KOPT-K1 (cell line): Measurements from ENCODE around the gene KCNN3.

Experiments used
- H3K27ac ChIP-seq: fragments of 200-600 bp; sonication (generic); 2 replicates; pipeline ENCODE4 v1.5.1; 2016; ENCODE audit warnings: antibody characterized with exemption, mild to moderate bottlenecking, low read depth, low read length; ENCODE audit not compliant: poor library complexity, severe bottlenecking
- H3K36me3 ChIP-seq: fragments of 200-600 bp; sonication (generic); 2 replicates; pipeline ENCODE4 v1.5.1; 2017; ENCODE audit warnings: antibody characterized with exemption, mild to moderate bottlenecking, low read length, moderate library complexity; ENCODE audit not compliant: insufficient read depth
- H3K9me3 ChIP-seq: fragments of 200-600 bp; sonication (generic); 2 replicates; pipeline ENCODE4 v1.5.1; 2017; ENCODE audit warnings: antibody characterized with exemption, low read length, mild to moderate bottlenecking; ENCODE audit not compliant: insufficient read depth, poor library complexity, severe bottlenecking

KCNN3 gene

GRCh38 chr1:154714638-154715037, 155.4 kb downstream of the KCNN3 start:
- Histone ChIP-seq H3K9me3 (no peaks in the 10 kb centered on the region), H3K36me3 (no peaks in the 10 kb centered on the region), H3K27ac (no peak overlapping the region)

DNA sequence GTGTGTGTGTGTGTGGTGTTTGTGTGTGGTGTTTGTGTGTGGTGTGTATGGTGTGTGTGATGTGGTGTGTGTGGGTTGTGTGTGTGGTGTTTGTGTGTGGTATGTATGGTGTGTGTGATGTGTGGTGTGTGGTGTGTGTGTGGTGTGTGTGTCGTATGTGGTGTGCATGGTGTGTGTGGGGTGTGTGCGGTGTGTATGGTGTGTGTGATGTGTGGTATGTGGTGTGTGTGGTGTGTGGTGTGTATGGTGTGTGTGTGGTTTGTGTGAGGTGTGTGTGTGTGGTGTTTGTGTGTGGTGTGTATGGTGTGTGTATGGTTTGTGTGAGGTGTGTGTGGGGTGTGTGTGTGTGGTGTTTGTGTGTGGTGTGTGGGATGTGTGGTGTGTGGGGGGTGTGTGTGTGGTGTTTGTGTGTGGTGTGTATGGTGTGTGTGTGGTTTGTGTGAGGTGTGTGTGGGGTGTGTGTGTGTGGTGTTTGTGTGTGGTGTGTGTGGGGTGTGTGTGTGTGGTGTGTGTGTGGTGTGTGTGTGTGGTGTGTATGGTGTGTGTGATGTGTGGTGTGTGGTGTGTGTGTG, 155.9 kb downstream of the KCNN3 start:
- H3K9me3 ChIP-seq = no peaks in the 10 kb centered on the region
- no peaks in the 10 kb centered on the region for H3K36me3 ChIP-seq
- H3K27ac ChIP-seq = no peak overlapping the region

DNA sequence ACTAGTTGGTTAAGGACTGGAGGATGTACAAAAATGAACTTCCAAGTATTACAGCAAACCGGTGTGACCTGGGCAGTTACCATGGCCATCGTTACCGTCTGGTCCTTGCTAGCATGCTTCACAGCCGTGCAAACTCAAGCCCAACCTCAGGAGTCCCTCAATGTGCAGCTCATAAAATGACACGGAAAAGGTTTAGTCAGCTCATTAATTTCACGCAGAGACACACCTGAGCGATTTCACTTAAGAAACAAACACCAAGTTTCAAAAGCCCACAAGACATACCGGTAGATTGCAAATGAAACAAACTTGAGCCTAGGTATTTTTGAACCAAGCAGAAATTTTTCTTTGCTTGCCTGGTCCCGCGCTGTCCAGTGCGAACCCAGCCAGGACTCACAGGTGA, 157.1 kb downstream of the KCNN3 start:
- no peaks in the 10 kb centered on the region for H3K9me3 ChIP-seq

GRCh38 chr1:154712166-154712810, 157.8 kb downstream of the KCNN3 start:
- H3K36me3 ChIP-seq = no peaks in the 10 kb centered on the region
- no peaks in the 10 kb centered on the region for H3K9me3 ChIP-seq
- H3K27ac ChIP-seq = no peak overlapping the region

More for the DNA sequence above, 157.1 kb downstream of the KCNN3 start:
- Histone ChIP-seq H3K27ac (no peak overlapping the region), H3K36me3 (no peaks in the 10 kb centered on the region)

GRCh38 chr1:154711416-154711815, 158.7 kb downstream of the KCNN3 start:
- no peaks in the 10 kb centered on the region for H3K9me3 ChIP-seq
- H3K36me3 ChIP-seq = no peaks in the 10 kb centered on the region
- no peak overlapping the region for H3K27ac ChIP-seq

- Histone ChIP-seq H3K27ac (no peak overlapping the region), H3K9me3 (no peaks in the 10 kb centered on the region), H3K36me3 (no peaks in the 10 kb centered on the region)
These were observed 160.0 kb downstream of the KCNN3 start for GRCh38 chr1:154710106-154710505.

DNA sequence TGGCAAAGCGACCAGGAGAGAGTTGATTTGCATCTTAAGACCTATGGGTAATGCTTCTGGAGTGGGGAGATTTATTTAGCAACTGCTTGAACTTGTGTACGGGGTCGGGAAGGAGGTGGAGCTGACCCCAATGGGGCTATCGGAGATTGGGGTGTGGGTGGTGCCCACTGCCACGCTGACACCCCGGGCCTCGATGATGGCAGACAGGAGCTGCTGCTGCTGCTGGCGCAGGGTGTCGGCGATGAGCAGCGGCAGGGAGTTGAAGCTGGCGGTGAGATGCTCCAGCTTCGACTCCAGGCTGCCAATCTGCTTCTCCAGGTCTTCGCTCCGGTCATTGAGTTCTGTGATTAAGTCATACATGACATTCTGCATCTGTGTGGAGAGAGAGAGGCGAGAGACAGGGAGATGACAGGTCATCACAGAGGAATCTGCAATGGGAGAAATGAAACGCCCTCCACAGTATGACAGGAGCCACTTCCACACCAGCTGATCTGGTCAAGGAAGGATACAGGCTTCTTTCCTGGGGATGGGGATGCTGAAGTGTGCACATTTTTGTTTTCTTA, 162.1 kb downstream of the KCNN3 start:
- Histone ChIP-seq H3K27ac (no peak overlapping the region), H3K9me3 (no peaks in the 10 kb centered on the region), H3K36me3 (no peaks in the 10 kb centered on the region)

DNA sequence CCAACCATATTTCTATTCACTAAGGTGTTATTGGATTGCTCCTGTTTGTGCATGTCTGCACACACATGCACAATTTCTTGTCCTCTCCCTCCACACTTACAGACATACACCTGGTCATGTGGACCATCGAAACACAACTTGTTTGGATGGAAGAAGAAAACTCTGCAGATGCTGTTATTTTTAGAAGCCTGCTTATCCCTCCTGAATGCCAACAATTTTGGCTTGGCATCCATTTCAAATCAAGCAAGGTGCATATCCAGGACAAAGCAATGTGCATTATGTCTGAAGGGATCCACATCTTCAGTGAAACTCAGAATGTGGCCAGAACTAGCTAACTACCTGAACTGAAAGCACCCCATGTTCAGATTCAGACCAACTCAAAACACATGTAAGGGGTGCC, 163.2 kb downstream of the KCNN3 start:
- Histone ChIP-seq H3K36me3 (no peaks in the 10 kb centered on the region), H3K9me3 (no peaks in the 10 kb centered on the region), H3K27ac (no peak overlapping the region)

GRCh38 chr1:154705544-154705943, 164.5 kb downstream of the KCNN3 start:
- Histone ChIP-seq H3K36me3 (no peaks in the 10 kb centered on the region), H3K27ac (no peak overlapping the region), H3K9me3 (no peaks in the 10 kb centered on the region)

DNA sequence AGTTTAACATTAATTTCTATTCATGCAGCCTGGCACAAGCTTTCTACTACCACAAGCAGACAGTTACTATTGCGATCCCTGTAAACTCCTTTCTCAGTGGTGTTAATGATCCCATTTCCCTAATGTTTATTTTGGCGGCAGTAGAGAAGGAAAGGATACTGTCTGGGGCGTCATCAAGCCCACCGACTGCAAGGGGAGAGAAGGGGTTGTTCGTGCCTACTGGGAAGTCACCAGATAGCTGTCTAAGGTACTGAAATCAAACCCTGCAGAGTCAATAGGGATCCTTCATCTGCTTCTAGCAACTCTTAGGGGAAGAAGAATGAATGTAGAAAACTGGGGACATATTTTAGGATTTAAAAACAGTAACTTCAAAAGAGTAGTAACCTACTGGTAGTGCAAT, 166.9 kb downstream of the KCNN3 start:
- Histone ChIP-seq H3K9me3 (no peaks in the 10 kb centered on the region), H3K27ac (no peak overlapping the region), H3K36me3 (no peaks in the 10 kb centered on the region)

- no peaks in the 10 kb centered on the region for H3K9me3 ChIP-seq
- no peak overlapping the region for H3K27ac ChIP-seq
- H3K36me3 ChIP-seq = no peaks in the 10 kb centered on the region
These were observed 171.6 kb downstream of the KCNN3 start for GRCh38 chr1:154698320-154699096.

DNA sequence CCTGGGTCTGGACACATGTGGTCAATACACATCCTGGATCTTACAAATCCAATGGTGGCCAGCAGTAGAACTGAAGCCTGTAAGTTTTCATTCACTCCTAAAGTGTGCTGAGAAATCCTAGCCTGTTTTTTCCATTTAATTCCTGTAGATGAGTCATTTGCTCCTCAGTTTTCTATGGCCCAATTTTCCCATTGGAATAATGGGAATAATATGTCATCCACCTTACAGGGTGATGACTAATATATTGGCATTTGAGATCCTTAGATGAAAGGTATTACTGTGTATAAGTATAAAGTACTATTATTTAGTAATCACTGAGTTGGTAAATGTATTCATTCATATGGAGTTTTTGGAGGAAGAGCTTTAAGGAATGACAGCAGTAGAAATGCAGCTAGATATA, 172.4 kb downstream of the KCNN3 start:
- no peaks in the 10 kb centered on the region for H3K36me3 ChIP-seq
- H3K27ac ChIP-seq = no peak overlapping the region
- H3K9me3 ChIP-seq = no peaks in the 10 kb centered on the region

- H3K27ac ChIP-seq = no peak overlapping the region
- no peaks in the 10 kb centered on the region for H3K36me3 ChIP-seq
- no peaks in the 10 kb centered on the region for H3K9me3 ChIP-seq
These were observed 173.6 kb downstream of the KCNN3 start for GRCh38 chr1:154696456-154696855.

DNA sequence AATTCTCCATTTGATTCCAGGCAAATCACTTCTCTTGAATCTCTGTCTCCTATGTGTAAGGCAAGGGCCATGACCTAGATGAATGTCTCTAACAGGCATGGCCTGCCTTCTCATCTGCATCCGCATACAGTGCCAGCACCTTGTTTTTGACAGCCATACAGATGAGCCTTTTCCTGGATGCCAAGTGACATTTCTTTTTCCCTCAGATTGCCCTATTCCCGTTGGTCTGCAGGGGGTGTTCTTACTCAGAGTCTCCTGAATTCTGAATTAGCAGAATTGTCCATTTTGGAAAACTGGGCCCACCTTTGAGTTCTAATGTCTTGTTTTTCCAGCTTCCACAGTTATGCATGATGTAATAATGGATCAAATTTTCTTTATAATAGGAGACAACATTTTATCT, 174.1 kb downstream of the KCNN3 start:
- Histone ChIP-seq H3K9me3 (no peaks in the 10 kb centered on the region), H3K27ac (no peak overlapping the region), H3K36me3 (no peaks in the 10 kb centered on the region)

GRCh38 chr1:154694995-154695394, 175.1 kb downstream of the KCNN3 start:
- H3K36me3 ChIP-seq = no peaks in the 10 kb centered on the region
- H3K9me3 ChIP-seq = no peaks in the 10 kb centered on the region
- no peak overlapping the region for H3K27ac ChIP-seq
